ENCODE measurements around the gene GDF7. TPM values are rescaled to one million over a fixed set of nuclear protein-coding genes. Genes with fewer than 3 reads are reported as not detected.

The GDF7 gene
- total and polyA plus RNA-seq, 2 donors (not counting 3 experiments of a cell fraction or from before 2014, with no cell fraction given) = 3.7 to 3.9 TPM

DNA sequence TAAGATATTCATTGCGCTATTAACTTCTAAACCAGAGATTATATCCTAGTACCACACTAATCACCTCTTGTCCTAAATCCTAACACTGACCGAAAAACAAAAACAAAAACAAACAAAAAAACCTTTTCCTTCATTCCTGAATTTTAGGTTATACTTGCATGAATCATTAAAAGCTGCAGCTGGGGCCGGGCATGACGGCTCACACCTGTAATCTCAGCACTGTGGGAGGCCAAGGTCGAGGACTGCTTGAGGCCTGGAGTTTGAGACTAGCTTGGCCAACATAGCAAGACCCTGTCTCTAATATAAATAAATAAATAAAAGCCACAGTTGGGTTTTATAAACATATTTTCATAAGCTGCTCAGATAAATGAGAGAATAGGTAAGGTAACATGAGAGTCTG, 60.0 kb downstream of the GDF7 start:
- ChIA-PET CTCF (interaction anchor here (0.9 to 1.3 kb wide), 4 partner anchors 25 to 236 kb away, joined by 3 to 4 read pairs (median 4); no protein-coding TSS in a partner anchor), POLR2A (no interaction called here)
- no peak overlapping the region for H3K4me2 ChIP-seq (ENCODE audit: insufficient read depth, low read length)
- TF ChIP-seq GATA2 (IDR thresholded peaks at IDR 0.05; ENCODE audit: insufficient read depth, insufficient read length, low read depth, low read length) = no peak
- TF ChIP-seq MAX (IDR thresholded peaks at IDR 0.05; ENCODE audit: insufficient read depth, insufficient read length) = no peak
- TF ChIP-seq MYC (IDR thresholded peaks at IDR 0.05; ENCODE audit: low read depth, low read length) = no peak
- TF ChIP-seq JUN (IDR thresholded peaks at IDR 0.05; ENCODE audit: borderline replicate concordance, insufficient read depth, insufficient read length, low read depth) = no peak
- TF ChIP-seq POLR2A (IDR thresholded peaks at IDR 0.05; ENCODE audit: low read depth, low read length) = no peak
- no peak for TF ChIP-seq EZH2 (IDR thresholded peaks at IDR 0.05; ENCODE audit: borderline replicate concordance, low read depth, low read length, severe bottlenecking)
- TF ChIP-seq POLR2AphosphoS5 (IDR thresholded peaks at IDR 0.05; ENCODE audit: insufficient read depth, low read depth, low read length) = no peak
- TF ChIP-seq FOS (IDR thresholded peaks at IDR 0.05; ENCODE audit: borderline replicate concordance, insufficient read depth, low read length) = no peak
- TF ChIP-seq, protein P1, sequence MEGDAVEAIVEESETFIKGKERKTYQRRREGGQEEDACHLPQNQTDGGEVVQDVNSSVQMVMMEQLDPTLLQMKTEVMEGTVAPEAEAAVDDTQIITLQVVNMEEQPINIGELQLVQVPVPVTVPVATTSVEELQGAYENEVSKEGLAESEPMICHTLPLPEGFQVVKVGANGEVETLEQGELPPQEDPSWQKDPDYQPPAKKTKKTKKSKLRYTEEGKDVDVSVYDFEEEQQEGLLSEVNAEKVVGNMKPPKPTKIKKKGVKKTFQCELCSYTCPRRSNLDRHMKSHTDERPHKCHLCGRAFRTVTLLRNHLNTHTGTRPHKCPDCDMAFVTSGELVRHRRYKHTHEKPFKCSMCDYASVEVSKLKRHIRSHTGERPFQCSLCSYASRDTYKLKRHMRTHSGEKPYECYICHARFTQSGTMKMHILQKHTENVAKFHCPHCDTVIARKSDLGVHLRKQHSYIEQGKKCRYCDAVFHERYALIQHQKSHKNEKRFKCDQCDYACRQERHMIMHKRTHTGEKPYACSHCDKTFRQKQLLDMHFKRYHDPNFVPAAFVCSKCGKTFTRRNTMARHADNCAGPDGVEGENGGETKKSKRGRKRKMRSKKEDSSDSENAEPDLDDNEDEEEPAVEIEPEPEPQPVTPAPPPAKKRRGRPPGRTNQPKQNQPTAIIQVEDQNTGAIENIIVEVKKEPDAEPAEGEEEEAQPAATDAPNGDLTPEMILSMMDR (IDR thresholded peaks at IDR 0.05; ENCODE audit: extremely low read depth in 1 of 2, insufficient read depth in 1 of 2, low read depth in 1 of 2, low read length in 2 of 2) = no peak
- no peak overlapping the region for H3K4me3 ChIP-seq (replicated peaks in 1 of 3; ENCODE audit: insufficient read depth in 1 of 3, low read depth in 1 of 3, low read length in 3 of 3)
- H2AFZ ChIP-seq (ENCODE audit: low read depth, low read length) = no peak overlapping the region
- no peaks in the 10 kb centered on the region for H3K36me3 ChIP-seq (ENCODE audit: control insufficient read depth in 2 of 2, extremely low read depth in 1 of 2, insufficient read depth in 2 of 2, low read length in 2 of 2)
- intact Hi-C loops (cut with micrococcal nuclease) = no loop called here
- no TSS peak for BruUV-seq (replicated peaks)
- H3K9me1 ChIP-seq (replicated peaks; ENCODE audit: control insufficient read depth, extremely low read depth, insufficient read depth, low read length) = no peaks in the 10 kb centered on the region
- H3K9me3 ChIP-seq (replicated peaks; ENCODE audit: control insufficient read depth, insufficient read depth, low read length) = no peaks in the 10 kb centered on the region
- H3K27me3 ChIP-seq (ENCODE audit: control insufficient read depth in 2 of 2, insufficient read depth in 2 of 2, low read length in 2 of 2) = no peaks in the 10 kb centered on the region
- no peak overlapping the region for H3K27ac ChIP-seq (ENCODE audit: insufficient read depth, low read depth, low read length)
- DNase-seq (ENCODE audit: low read depth, low spot score) (no peak), FAIRE-seq (no peak)
- no peaks in the 10 kb centered on the region for H4K20me1 ChIP-seq (replicated peaks; ENCODE audit: control insufficient read depth, extremely low read depth, insufficient read depth, low read length)
- H3K4me1 ChIP-seq (ENCODE audit: control insufficient read depth, extremely low read depth, insufficient read depth, low read length) = peaks cover 17% of the 10 kb centered on the region
- no peak overlapping the region for H3K9ac ChIP-seq (replicated peaks; ENCODE audit: extremely low read depth, insufficient read depth, low read length)
- dilution Hi-C loops (cut with MboI; ENCODE audit: extremely low pct_ligation_motif_present, low sequenced_read_pairs) = no loop called here
- H3K79me2 ChIP-seq (ENCODE audit: control insufficient read depth, insufficient read depth, low read length) = no peaks in the 10 kb centered on the region
